NCI-H146 treated with DMSO at 0.1 percent for 48 hours (cell line): ENCODE measurements around the gene LOXL1.
A peak's percentile ranks its signal among the peaks of the same experiment; 100 is the strongest.

Experiments used
- DNase-seq: peaks from one replicate; lab custom pipeline; 2025; ENCODE audit not compliant: unreplicated experiment; lab: John Stamatoyannopoulos, UW

The LOXL1 gene

DNA sequence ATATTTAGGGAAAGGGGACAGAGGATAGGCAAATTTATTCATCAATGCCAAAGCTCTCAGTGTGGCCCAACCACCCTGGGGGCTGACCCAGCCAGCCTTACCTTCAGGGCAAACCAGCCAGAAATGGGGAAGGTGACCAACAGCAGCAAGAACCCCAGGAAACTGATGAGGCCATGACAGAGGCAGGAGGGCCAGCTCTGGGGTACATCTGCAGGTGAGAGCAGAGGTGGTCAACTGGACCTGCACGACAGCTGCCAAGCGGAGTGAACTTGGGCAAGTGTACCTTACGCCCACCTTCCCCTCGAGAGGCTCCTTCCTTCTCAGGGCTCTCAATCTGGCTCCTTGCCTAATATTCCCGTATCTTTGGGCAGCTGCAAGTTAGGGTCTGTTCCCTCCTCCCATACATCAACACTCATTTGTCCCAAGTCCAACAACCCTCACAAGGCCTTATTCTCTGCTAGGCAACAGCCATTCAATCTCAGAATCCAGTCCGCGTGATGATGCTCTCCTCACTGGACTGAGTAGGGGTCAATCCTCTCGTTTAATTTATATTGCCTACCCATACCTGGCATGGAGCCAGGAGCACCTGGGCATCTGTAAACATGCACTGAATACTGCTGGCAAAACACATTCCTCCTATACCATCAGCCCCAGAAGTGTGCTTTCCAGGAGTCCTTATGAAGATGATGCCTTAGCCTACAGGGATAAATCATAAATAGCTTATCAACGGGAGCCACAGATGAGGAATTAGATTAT, 64.2 kb downstream of the LOXL1 start:
- DNase-seq: no peak

DNA sequence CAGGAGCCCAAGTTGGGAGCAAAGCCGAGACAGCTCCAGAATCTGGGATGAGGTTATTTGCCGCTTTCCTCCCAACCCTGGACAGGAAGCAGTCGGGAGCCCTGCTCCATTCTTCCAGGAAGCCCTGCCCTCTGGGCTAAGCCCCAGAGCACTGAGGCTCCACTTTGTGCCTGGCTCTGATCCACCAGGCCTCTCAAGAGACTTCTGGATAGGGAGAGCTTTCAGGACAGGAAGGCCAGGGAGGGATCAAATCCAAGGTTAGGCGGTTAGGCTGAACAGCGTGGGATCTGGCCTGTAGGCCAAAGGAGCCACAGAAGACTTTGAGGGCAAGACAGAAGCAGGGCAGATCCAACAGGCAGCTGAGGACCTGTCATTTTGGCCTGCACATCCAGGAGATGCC, 65.0 kb downstream of the LOXL1 start:
- DNase-seq: no peak

DNA sequence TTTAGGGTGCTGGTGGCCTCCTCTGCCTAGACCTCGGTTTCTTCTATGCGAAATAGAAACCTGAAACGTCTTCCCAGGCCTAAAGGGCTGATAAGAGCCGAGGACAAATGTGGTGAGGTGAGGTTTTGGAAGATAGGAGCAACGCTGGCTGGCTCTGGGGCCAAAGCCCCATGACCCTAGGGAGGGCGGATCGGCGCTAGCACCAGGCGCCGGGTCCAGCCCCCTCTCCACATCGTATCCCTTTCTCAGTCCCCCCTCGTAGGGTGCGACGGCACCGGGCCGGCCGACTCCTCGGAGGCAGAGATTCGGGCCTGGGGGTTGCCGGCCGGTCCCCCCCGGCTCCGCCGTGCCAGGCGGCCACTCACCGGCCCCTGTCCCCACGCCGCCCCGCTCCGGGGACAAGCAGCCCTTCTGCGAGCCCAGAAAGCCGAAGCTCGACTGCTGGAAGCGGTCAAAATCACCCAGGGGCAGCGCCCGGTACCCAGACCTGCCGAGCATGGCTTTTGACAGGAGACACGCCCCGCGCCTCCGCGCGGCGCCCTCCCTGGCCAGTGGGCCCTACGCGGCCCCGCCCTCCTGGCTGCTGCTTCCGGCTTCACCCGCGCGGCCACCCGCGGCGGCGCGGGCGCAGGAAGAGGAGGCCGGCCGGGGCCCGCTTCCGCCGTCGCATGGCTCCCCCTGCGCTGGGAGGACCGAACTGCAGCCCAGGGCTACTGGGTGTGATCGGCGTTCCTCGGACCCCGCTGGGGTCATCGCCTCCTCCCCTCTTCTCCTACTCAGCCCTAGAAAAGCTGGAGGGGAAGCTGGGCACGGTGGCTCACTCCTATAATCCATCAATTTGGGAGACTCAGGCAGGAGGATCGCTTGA, 65.7 kb downstream of the LOXL1 start, which contains the start of gene STOML1:
Gene STOML1, minus strand, starts transcription at position 570 of the 868 bp plus-strand sequence. Its CDS starts 72 bp downstream, at position 498.
- DNase-seq: peak; percentile 51

DNA sequence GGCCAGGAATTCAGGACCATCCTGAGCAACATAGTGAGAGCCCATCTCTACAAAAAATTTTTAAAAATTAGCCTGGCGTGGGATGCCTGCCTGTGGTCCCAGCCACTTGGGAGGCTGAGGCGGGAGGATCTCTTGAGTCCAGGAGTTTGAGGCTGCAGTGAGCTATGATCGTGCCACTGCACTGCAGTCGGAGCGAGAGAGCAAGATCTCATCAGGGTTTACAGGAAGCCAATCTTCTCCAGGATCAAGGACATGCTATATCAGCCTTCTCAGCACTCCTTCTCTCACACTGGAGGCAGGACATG, 66.3 kb downstream of the LOXL1 start:
- no peak for DNase-seq

DNA sequence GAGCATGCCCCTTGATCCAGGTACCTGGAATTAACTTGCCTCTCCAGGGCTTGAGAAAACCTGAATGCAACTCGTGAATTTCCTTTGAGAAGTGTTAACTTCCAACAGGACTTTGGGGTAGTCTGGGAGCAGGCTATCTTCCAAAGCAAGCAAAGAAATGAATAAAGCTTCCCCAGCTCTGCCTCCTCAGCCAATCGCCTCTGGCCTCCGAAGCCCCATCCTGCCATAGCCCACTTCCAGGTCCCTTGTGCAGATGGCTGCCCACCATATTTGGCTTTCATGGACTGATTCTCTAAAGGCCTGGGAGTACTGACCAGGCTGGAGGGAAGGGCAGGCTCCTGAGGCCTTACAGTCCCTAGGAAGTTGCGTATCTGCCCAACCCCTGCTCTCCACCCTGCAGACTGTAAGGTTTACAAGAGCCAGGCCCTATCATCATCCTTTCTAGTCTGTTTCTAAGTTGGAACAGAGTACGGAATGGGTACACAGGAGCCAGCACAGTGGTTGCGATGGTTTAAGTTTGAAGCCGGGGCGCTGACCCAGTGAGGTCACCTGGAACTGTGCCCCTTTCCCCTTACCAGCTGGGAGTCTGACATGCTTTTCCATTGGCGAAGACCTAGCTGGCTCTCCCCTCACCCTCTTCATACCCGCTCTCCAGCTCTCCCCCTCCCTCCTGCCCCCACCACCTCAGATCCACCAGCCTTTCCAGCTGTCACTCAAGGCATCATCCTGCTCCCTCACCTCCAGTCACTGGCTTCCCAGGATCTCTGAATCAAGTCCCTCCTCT, 67.1 kb downstream of the LOXL1 start:
- no peak for DNase-seq

DNA sequence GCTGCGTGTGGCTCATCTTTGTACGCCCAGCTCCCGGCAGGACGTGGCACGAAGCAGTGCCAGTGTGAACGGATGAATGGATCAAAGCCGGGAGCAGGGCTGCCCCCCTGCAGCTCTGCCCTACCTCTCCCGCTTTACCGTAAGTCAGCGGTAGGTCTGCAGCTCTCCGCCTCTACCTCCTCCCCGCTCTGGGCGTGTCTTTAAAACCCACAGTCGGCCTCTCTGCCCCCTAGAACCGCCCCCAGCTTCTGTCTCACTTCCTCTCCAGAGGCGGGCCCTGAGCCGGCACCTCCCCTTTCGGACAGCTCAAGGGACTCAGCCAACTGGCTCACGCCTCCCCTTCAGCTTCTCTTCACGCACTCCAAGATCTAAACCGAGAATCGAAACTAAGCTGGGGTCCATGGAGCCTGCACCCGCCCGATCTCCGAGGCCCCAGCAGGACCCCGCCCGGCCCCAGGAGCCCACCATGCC, 68.2 kb downstream of the LOXL1 start, which contains the start of gene PML:
Gene PML, plus strand, starts transcription at position 304 of the 471 bp plus-strand sequence. Its CDS starts 97 bp downstream, at position 401.
- DNase-seq: peak; percentile 76

DNA sequence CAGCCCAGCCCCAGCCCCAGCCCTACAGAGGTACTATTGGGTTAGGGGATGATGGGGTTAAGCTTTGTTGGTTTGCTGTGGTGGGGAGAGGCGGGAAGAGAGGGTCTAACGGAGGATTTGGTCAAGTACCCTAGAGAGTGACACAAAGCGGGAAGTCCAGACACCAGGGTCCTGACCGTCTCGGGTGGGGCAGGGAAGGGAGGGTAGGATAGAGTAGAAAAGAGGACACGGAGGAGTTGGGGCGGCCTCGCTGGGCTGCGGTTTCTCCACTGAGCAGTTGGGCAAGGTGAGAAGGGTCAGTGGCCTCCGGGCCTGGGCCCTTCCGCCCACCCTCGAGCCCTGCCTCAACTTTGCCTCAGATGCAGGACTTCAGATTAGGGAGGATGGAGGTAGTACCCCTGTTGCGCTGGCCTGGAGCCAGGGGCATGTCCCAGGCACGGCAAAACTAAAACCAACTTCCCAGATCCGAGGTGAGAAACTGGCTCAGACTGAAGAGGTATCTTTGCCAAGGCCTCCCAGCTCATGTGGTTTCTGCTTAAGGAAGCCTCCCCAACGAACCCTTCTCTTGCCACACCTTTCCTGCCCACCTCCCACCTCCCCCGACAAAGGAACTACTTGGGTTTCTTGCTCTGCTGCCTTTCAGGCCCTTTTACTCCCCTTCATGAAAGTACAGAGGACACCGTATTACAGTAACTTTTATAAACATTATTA, 68.8 kb downstream of the LOXL1 start:
- DNase-seq: no peak

DNA sequence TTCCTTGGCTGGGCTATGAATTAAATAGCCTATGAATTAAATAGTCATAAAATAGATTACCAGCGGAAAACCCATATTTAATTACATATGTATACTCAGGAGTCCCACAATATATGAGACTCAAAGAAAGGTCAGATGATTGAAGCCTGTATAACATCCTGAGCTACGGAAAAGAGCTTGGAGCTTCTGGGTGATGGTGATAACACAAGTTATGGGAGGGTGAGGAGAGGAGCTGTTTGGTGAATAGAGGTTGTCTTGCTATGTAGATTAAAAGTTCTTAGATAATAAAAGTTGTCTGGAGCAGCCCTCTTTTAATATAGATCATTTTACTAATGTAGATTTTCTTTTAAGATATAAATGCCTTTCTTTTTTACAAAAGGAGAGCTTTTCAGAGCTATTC, 70.0 kb downstream of the LOXL1 start:
- no peak for DNase-seq

DNA sequence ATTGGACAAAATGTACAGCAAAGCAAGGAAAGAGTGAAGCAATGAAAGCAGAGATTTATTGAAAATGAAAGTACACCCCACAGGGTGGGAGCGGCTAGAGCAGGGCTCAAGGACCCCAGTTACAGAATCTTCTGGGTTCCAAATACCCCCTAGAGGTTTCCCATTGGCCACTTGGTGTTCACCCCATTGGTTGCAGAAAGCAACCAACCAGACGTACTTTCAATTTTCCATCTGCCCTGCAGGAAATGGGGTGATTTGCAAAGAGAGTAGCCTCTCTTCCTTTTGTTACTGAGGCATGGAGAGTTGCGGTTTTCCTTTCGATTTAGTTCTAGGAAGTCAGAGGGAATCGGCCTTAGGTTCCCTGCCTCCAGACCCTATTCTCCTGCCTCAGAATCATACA, 70.7 kb downstream of the LOXL1 start:
- DNase-seq: no peak

DNA sequence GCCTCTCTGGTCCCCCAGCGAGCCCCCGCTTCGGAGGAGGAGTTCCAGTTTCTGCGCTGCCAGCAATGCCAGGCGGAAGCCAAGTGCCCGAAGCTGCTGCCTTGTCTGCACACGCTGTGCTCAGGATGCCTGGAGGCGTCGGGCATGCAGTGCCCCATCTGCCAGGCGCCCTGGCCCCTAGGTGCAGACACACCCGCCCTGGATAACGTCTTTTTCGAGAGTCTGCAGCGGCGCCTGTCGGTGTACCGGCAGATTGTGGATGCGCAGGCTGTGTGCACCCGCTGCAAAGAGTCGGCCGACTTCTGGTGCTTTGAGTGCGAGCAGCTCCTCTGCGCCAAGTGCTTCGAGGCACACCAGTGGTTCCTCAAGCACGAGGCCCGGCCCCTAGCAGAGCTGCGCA, 71.7 kb downstream of the LOXL1 start:
- DNase-seq: no peak
